HG03460 (cell line): ENCODE data around the gene PTGR3.
"Not testable (repeated sequence)": the region's sequence is repeated elsewhere in the genome, so short reads cannot be mapped to it uniquely, and the experiment has no call there.

ENCODE experiments used
- ATAC-seq: cut with Tn5 transposase; IDR thresholded peaks from one replicate; pipeline ENCODE4 v1.9.1; 2021; ENCODE audit not compliant: unreplicated experiment

Gene PTGR3

DNA sequence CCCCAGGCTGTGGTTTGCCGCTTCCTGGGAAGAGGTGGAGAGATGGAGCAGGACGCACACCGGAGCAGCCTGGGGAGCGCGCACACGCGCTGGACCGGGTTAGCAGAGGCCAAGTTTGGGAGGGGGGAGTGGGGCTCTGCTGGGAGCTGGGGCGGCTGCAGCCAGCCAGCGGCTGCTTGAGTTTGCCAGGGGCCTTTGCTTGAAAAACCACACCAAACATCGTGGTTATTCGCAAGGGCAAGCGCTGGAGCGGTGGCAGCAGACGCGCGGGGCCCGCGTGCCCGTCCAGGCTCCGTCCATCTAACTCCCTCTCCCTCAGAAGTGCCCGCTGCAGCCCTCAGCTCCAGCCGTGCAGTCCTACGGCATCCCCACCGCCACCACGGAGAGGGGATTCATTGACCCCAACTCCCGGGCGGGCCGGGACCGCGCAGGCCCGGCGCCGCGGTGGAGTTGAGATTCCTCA, 4.6 kb downstream of the PTGR3 start:
- no peak for ATAC-seq

DNA sequence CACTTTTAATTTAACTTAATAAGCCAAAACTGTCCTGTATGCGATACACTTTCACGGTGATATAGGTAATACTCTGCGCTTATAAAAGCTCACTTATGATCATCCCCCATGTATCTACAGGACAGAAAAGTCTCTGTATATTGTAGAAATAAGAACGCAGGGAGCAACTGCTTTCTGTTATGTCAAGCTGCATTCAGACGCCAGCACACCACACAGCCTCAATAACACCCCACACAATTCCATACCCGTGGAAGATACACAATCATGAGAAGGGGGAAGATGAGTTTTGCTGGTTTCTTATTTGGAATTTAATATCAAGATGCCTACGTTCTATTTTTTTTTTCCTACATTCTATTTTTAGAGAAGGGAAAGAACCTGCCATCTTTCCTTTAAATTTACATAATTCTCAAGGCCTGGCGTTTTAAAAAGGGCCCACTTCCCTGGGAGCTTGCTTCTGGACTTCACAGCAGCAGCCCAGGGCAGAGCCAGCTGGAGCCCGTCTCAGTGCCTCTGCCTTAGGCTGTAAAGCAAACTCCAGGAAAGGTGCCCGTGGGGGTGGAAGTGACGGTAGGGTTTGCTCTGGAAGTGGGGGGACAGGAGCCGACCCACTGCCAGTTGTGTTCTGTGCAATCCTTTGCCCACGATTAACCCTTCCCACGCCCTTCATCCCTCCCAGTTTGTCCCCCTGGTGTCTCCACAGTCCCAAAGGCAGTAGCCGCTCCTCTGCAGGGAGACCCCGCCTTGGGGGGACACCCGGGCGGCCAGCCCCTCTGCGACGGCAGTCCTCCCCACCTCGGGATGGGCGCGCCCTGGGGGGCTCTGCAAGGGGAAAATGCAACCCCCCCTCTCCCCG, 5.3 kb downstream of the PTGR3 start:
- no peak for ATAC-seq

DNA sequence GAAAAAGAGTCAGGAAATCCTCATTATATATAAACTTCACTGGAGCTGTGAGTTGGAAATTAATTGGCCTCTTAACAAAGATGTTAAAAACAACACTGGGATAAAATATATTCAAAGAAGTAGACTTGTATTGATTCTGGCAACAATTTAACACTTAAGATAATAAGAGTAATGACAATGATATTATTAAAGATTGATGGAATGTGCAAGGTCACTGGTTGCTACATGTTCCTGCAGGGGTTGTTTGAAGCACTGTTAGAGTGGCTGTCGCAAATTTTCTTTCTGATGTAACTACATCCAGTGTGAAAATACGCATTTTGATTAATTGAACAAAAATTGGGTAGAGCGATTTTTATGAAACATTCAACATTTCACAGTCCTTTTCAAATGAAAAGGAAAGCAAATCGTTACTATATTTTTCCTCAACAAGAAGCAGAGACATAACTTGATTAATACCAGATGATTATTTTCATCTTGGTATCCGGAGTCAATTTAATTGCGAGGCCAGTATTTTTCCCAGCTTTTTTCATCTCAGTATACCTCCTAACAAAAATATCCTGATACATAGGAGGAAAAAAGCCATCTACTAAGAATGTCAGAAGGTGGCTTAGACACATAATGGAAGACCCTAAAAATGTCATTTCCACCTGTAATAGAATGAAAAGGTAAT, 6.1 kb downstream of the PTGR3 start:
- no peak for ATAC-seq

DNA sequence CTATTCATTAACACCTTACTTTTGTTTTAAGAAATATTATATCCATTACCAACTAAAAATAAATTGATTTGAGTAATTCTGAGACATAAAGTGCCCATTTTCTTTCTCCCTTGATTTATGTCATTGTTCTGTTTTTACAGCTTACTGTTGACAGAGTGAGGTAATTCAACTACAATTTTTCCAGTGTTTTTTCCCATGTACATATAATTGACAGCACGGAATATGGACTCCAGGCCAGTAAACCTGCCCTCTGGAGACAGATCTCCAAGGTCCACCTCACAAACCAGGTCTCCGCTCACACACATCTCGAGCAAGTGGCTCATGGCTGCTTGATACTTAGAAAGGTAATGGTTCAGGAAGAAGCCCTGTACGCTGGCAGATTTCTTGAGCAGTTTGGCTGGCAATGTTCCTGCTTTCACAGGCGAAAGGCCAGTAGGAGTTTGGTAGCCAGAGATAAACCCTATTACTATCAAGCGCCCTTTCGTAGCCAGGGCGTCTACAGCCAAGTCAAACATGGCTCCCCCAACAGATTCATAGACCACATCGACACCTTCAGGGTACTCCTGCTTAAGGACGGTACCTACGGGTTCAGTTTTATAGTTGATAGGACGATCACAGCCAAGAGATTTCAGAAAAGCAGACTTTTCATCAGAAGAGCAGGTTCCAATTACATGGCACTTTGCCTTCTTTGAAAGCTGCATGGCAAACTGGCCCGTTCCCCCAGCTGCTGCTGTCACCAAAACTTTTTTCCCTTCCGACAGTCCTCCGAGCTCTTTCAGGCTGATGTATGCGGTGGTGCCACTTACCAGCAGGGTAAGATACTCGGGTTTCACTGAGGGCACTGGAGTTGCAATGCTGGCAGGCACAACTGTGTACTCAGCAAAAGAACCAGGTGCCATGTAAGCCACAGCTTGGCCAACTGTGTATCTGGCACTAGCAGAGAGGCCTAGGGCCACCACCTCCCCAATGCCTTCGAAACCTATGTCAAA, 7.4 kb downstream of the PTGR3 start:
- ATAC-seq = no peak

DNA sequence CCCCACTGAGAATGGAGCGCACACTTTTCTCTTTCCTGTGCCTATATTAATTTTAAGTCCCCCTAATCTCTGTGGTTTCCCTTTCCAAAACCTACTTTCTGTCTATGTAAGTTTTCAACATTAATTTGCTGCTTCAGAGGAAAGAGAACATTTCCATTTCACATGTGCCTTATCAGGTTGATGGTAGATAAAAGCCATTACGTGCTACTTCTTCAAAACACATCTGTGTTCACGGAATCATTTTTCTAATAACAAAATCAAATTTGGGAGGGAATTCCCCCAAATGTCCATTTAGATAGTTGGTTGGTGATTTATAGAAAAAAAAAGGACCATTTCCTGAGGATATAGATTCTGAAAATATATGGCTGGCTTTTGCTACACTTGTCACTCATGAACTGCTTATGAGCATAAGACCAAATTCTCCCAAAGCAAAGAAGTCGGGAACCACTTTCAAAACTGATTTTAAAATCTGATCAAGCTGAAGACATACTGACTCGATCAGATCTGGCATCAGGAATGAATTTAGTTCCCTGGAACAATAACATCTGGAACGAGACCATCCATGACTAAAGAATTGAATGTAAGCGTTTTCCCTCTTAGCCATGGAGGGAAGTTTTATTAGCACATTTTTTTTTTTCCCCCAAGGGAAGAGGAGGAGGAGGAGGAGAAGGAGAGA, 8.2 kb downstream of the PTGR3 start:
- ATAC-seq = no peak

DNA sequence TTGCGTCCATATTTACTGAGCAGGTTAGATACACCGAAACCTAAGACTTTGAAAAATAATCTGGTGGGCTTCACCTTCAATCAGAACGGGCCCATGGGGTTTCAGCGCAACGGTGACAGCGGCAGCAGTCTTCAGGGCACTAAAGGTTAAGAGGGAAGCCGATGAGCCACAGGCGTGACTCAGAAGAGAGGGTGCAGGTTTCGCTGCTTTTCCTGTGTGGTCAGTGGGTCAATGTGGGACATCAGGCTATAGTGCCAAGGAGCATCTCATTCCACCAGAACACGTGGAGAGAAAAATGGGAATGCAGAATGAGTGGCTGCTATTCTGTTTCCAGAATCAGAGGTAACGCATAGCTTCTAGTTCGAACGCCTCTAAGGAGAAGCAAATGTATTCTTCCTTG, 8.9 kb downstream of the PTGR3 start:
- no peak for ATAC-seq

DNA sequence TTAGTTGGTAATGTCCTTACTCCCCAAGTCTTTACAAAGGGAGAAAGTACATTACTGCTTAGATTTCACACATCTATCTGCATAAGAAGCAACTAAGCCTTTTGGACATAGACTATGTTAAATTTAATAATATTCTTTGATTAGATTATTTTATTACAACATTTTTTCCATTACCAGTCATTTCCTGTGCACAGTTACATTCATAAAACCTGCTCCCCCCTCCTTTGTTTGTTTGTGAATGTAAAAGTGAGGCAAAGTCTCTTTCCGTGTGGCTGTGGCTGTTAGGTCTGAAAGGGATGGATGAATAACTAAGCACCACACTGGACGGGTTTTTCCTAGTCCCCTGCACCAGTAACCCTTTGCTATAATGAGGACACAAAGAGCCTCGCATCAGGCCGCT, 9.6 kb downstream of the PTGR3 start:
- no peak for ATAC-seq

DNA sequence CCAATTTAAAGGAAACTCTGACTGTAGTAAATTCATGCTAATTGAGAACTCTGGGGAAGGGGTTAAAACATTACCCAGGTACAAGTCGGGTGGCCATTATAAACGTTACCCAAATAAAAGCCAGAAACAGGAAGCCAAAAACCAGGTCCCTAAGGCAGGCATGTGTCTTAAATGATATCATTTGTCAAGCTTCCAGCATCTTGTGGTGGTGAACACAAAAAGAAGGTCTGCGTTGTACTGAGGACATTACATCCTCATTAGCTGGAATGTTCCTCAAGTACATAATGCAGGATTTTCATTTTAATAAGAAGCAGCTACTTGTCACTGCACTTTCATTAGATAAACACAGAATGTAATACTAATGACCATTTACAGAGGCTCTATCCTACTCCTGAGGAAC, 10.9 kb downstream of the PTGR3 start:
- no peak for ATAC-seq

DNA sequence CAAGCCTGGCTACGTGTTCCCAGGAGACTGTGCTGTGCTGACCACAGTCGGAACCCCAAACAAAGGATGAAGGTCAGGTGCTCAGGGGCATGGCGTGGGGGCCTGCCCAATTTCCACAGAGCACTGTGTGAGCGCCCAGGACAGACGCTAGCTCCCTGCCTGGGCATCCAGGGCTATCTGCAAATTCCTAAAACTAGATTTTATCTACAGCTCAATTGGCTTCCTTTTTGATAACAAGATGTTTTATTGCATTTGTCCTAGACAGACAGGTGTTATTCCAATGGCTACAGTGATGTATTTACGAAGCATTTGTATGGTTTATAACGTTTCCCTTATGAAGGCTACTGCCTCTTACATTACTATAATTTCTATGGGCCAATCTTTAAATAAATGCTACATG, 16.0 kb downstream of the PTGR3 start:
- no peak for ATAC-seq

DNA sequence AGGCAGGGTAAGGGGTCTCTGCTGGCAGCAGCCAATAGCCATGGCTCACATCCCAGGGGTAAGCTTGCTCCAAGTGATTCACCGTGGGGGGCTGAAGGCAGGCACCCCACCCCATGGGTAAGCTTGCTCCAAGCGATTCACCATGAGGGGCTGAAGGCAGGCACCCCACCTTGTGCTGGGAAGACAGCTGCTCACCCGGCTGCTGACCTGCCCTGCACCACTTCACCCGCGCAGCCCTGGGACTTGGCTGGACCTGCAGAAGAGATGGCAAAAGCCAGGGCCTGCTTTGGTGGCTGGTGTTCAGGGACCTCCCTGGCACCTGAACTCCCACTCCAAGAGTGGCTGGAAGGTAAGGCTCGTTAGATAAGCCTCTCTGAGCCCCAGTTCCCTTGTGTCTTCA, 19.2 kb downstream of the PTGR3 start:
- ATAC-seq = no peak

DNA sequence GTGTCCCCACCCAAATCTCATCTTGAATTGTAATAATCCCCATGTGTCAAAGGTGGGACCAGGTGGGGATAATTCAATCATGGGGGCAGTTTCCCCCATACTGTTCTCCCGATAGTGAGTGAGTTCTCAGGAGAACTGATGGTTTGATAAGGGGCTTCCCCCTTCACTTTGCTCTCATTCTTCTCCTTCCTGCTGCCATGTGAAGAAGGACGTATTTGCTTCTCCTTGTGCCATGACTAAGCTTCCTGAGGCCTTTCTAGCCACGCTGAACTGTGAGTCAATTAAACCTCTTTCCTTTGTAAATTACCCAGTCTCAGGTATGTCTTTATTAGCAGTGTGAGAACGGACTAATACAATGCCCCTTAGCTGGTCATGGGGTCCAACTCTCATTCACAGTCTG, 21.2 kb downstream of the PTGR3 start:
- ATAC-seq = not testable (repeated sequence)

DNA sequence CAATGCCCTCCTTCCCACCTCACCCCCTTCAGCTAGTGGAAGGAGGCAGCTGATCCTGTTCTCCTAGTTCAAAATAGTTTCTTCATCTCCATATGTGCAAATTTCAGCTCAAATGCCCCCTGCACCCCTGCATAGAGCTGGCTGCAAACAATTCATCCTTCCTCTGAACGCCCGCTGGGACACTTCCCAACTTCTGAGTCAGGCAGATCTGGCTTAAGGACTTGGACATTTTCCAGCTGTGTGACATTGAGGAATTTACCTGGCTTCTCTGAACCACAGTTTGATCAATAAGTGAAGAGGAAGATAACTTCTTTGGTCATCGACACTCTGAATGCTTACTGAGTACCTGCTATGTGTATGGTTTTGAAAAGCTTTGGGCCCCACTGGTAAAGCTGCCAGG, 23.5 kb downstream of the PTGR3 start:
- ATAC-seq = no peak

DNA sequence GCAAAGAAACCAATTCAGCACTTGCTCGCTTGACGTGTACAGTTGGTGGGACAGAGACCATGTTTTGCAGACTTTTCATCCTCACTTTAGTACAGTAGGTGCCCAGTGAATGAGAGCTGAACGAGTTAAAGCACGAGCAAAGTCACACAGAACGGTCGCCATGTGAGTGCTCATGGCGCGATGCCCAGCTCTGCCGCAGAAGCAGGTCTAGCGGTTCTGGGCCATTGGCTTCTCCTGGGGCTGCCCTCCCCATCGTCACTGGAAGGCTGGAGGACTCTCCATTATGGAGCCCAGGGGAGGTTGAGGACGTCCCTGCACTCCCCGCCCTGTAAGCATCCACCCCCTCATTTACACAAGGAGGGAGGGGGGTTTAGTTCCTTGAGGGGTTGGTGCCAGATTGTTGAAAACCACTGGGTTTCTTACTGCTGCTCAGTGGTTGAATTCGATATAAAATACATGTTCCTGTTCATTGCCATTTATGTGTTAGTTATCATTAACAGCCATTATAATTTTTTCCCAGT, 24.9 kb downstream of the PTGR3 start:
- no peak for ATAC-seq

DNA sequence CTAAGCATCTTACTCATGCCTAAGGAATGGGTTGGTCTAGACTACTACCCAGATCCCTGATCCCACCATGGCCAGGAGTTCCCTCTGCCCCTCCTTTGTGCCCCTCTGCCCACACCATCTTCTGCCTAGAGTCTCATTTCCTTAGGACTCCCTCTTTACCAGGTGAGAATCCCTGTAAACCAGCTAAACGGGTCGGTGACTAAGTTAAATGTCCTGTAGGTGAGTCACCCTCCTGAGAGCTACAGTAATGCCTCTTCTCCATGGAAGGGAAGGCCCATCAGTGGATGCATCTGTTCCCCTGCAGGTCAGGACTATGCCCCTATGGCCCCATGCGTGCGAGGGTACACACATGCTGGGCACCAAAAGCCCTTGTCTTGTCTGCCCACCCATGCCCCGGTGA, 25.4 kb downstream of the PTGR3 start:
- no peak for ATAC-seq

DNA sequence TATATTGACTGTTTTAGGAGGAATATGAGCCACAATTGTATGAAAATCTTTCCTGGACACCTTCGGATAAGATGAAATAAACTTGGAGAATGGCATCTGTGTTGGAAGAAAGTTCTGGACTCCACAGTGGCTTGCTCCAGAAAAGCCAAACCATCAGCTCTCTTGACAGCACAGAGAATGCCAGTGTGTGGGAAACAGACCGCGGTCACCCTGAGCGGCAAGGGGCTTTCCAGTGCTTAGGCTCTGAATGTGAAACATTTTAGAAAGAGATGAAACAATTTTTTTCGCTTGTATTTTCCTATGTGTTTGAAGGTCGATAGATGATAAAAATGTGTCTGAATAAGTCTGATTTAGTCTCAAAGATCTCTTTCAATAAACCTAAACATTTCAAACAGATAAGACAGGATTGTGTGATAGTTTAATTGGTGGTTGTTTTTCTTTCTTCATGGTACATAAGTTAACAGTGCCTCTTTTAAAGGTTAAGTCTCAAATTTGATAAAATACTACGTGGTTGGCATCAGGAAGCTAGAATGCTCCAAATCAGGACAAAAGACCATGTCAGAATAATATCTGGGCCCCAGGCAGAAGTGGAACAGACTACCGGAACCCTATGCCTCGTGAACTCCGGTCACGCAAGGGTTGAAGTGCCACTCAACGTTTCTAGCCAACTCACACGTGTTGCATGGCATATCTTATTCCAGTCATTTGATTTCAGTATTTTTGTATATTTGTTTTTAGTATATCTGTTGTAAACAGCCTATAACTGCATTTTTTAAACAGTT, 28.9 kb downstream of the PTGR3 start:
- ATAC-seq = no peak

DNA sequence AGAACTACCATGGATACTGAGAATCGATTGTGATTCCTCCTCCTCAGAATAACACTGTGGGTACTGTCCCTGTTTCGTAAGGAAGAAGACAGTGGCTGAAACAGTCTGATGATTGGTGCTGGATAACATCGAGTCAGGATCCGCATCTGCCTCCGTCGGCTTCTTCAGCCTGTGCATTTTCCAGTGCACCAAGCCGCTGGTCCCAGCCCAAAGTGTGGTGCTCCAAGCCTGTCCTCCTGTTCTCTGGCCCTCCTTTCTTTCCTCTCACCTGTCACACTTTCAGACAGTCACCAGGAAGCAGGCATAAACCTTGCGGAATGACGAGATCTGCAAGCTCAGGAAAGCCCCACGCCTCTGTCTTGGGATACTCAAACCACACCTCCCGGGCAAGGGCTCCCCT, 30.6 kb downstream of the PTGR3 start:
- no peak for ATAC-seq

DNA sequence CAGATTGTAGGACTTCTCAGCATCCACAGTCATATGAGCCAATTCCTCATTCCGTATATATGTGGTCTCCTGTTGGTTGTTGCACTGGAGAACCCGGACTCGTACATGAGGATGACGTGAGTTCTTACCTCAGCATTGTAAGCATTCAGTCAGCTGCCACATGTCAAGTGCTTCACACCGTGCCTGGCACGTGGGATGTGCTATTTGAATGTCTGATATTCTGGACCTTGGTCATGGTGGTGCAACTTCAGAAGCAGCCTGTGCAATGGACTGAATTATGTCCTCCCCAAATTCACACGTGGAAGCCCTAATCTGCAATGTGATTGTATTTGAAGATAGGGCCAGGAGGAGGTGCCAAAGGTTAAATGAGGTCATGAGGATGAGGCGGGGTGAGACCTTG, 32.1 kb downstream of the PTGR3 start:
- ATAC-seq = no peak

DNA sequence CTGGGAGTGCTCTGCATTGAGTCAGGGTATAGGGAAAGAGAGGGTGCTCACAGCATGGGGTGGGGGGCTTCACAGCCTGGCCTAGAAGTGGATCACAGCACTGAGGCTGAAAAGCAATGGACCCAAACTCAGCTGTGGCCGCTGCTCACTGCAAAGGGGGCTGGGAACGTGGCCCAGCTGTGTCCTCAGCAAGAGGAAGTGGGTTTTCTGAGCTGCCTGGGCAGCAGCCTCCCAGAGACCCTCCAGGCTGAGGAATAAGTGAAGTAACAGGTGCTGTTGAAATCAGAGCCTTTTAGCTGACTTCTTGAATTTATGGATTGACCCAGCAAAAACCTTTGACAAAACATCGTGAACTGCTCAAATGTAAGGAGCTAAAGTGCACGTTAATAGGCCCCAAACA, 35.2 kb downstream of the PTGR3 start:
- ATAC-seq = no peak

DNA sequence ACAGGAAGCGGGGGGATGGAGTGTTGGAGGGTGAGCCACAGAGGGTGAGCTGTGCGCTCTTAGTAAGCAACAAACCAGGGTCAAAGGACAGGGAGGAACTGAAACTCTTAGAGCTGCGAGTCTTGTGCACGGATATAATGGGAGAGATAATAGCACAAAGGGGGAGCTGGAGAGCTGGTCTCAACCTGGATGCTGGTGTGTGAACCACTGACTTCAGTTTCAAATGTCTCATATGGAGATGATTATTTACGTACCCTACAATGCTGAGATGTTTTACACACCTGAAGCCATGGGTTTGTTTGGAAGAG, 35.9 kb downstream of the PTGR3 start:
- peak; percentile 99 for ATAC-seq
